ENCODE data around the gene NBEA.

Gene NBEA

DNA sequence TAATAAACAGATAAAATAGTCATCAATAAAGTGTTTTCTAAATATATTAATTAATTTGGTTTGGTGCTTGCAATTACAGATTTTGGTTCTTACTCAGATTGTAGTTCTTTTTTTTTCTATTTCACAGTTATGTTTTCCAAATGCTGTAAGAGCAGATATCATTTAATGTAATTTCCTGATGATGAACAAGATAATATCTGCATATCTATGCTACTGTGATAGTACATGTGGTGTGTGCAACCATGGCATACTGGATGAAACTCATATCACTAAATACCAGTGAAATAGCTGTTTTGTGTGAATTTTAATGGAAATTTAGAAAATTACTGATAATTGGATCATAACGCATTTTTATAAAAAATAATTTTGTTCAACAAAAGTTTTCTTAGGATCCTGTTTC is 623.2 kb downstream of the NBEA start:
- Histone ChIP-seq H3K27me3 (ENCODE audit: insufficient read depth, low read length) (no peaks in the 10 kb centered on the region), H2AFZ (ENCODE audit: low read length, unreplicated experiment) (no peak overlapping the region), H3K79me2 (ENCODE audit: control insufficient read depth, insufficient read depth, low read length, unreplicated experiment) (no peaks in the 10 kb centered on the region), H3K27ac (ENCODE audit: low read depth, low read length) (no peak overlapping the region), H3K4me1 (ENCODE audit: control insufficient read depth, insufficient read depth, low read length, unreplicated experiment) (no peaks in the 10 kb centered on the region), H3K4me3 (ENCODE audit: low read depth, low read length) (no peak overlapping the region), H3K36me3 (ENCODE audit: insufficient read depth, low read length) (no peaks in the 10 kb centered on the region)

DNA sequence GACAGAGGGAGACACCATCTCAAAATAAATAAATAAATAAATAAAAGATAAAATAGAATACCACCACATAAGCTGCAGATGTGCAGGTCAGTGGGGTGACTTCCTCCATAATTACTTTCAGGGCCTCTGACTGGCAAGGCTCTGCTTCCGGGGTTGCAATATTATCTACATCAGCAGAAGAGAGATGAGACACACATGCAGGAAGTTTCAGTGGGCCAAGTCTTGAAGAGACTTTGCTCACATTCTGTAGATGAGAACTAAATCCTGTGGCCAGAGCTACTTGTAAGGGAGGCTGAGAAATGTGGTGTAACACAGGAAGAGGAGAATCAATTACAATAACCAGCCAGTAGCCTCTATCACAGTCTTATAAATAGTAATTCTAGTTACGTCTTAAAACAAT is 624.3 kb downstream of the NBEA start:
- Histone ChIP-seq H3K27me3 (ENCODE audit: insufficient read depth, low read length) (no peaks in the 10 kb centered on the region), H2AFZ (ENCODE audit: low read length, unreplicated experiment) (no peak overlapping the region), H3K27ac (ENCODE audit: low read depth, low read length) (no peak overlapping the region), H3K4me3 (ENCODE audit: low read depth, low read length) (no peak overlapping the region), H3K79me2 (ENCODE audit: control insufficient read depth, insufficient read depth, low read length, unreplicated experiment) (no peaks in the 10 kb centered on the region), H3K4me1 (ENCODE audit: control insufficient read depth, insufficient read depth, low read length, unreplicated experiment) (no peaks in the 10 kb centered on the region), H3K36me3 (ENCODE audit: insufficient read depth, low read length) (no peaks in the 10 kb centered on the region)

DNA sequence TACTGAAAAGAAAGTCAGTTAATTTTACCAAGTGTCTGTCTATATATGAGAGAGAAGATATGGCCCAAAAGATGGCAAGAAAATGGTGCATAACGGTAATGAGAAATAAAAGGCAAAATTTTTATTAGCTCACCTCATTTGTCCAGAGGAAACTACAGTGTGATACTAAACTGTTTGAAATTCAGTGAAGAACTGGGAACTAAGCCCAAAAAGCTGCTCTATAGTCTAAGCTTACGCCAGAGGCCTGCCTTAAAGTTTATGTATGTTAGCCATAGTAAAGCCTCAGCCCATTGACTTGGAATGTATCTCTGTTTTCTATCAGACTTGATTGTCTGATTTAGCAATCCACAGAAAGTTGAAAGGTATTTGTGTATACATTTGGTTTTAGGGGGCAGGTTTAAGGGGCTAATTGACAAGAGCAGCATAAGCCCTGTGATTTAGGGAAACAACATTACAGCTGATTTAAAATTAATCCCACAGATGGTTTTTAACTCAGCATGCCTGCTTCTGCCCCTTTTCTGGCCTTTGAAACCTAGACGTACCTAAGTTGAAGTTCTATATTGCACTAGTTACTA is 625.4 kb downstream of the NBEA start:
- Histone ChIP-seq H3K36me3 (ENCODE audit: insufficient read depth, low read length) (no peaks in the 10 kb centered on the region), H3K27me3 (ENCODE audit: insufficient read depth, low read length) (no peaks in the 10 kb centered on the region)

GRCh38 chr13:35573639-35574038 is 631.6 kb downstream of the NBEA start:
- H3K79me2 ChIP-seq (ENCODE audit: control insufficient read depth, insufficient read depth, low read length, unreplicated experiment), result no peaks in the 10 kb centered on the region
- no peak overlapping the region for H2AFZ ChIP-seq (ENCODE audit: low read length, unreplicated experiment)
- H3K27me3 ChIP-seq (ENCODE audit: insufficient read depth, low read length), result no peaks in the 10 kb centered on the region
- H3K4me3 ChIP-seq (ENCODE audit: low read depth, low read length), result no peak overlapping the region
- no peaks in the 10 kb centered on the region for H3K4me1 ChIP-seq (ENCODE audit: control insufficient read depth, insufficient read depth, low read length, unreplicated experiment)
- no peaks in the 10 kb centered on the region for H3K36me3 ChIP-seq (ENCODE audit: insufficient read depth, low read length)
- no peak overlapping the region for H3K27ac ChIP-seq (ENCODE audit: low read depth, low read length)

More for the DNA sequence above, 625.4 kb downstream of the NBEA start:
- H3K27ac ChIP-seq (ENCODE audit: low read depth, low read length), result no peak overlapping the region
- no peak overlapping the region for H3K4me3 ChIP-seq (ENCODE audit: low read depth, low read length)
- H3K4me1 ChIP-seq (ENCODE audit: control insufficient read depth, insufficient read depth, low read length, unreplicated experiment), result no peaks in the 10 kb centered on the region
- no peak overlapping the region for H2AFZ ChIP-seq (ENCODE audit: low read length, unreplicated experiment)
- no peaks in the 10 kb centered on the region for H3K79me2 ChIP-seq (ENCODE audit: control insufficient read depth, insufficient read depth, low read length, unreplicated experiment)

- Histone ChIP-seq H3K36me3 (ENCODE audit: insufficient read depth, low read length) (no peaks in the 10 kb centered on the region), H3K4me3 (ENCODE audit: low read depth, low read length) (no peak overlapping the region), H2AFZ (ENCODE audit: low read length, unreplicated experiment) (no peak overlapping the region), H3K27me3 (ENCODE audit: insufficient read depth, low read length) (no peaks in the 10 kb centered on the region), H3K27ac (ENCODE audit: low read depth, low read length) (no peak overlapping the region), H3K4me1 (ENCODE audit: control insufficient read depth, insufficient read depth, low read length, unreplicated experiment) (no peaks in the 10 kb centered on the region), H3K79me2 (ENCODE audit: control insufficient read depth, insufficient read depth, low read length, unreplicated experiment) (no peaks in the 10 kb centered on the region)
Measured at GRCh38 chr13:35592457-35592856, 650.4 kb downstream of the NBEA start.

GRCh38 chr13:35593651-35594050 is 651.6 kb downstream of the NBEA start:
- Histone ChIP-seq H3K27ac (ENCODE audit: low read depth, low read length) (no peak overlapping the region), H3K79me2 (ENCODE audit: control insufficient read depth, insufficient read depth, low read length, unreplicated experiment) (no peaks in the 10 kb centered on the region), H3K4me1 (ENCODE audit: control insufficient read depth, insufficient read depth, low read length, unreplicated experiment) (no peaks in the 10 kb centered on the region), H2AFZ (ENCODE audit: low read length, unreplicated experiment) (no peak overlapping the region), H3K36me3 (ENCODE audit: insufficient read depth, low read length) (no peaks in the 10 kb centered on the region), H3K27me3 (ENCODE audit: insufficient read depth, low read length) (no peaks in the 10 kb centered on the region), H3K4me3 (ENCODE audit: low read depth, low read length) (no peak overlapping the region)

- Histone ChIP-seq H3K4me1 (ENCODE audit: control insufficient read depth, insufficient read depth, low read length, unreplicated experiment) (no peaks in the 10 kb centered on the region), H3K36me3 (ENCODE audit: insufficient read depth, low read length) (no peaks in the 10 kb centered on the region), H2AFZ (ENCODE audit: low read length, unreplicated experiment) (no peak overlapping the region), H3K79me2 (ENCODE audit: control insufficient read depth, insufficient read depth, low read length, unreplicated experiment) (no peaks in the 10 kb centered on the region), H3K27me3 (ENCODE audit: insufficient read depth, low read length) (no peaks in the 10 kb centered on the region), H3K4me3 (ENCODE audit: low read depth, low read length) (no peak overlapping the region), H3K27ac (ENCODE audit: low read depth, low read length) (no peak overlapping the region)
Measured at GRCh38 chr13:35594096-35594495, 652.0 kb downstream of the NBEA start.

DNA sequence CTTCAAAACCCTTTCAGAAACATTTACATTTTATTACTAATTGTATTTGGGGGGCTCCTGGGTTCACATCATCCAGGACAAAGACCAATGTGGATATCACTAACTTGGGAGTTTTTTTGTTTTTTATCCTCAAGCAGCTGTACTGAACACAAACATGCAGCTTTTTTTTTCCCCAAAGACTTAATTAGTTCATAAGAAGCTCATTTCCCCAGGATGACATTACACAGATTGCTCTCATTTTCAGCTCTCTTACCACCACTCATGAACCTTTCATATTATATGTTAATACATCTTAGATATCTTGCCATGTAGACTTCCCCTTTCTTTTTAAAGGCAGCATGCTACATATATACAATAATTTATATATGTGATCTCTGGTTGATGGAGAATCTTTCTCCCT is 653.1 kb downstream of the NBEA start:
- Histone ChIP-seq H3K27me3 (ENCODE audit: insufficient read depth, low read length) (no peaks in the 10 kb centered on the region), H3K79me2 (ENCODE audit: control insufficient read depth, insufficient read depth, low read length, unreplicated experiment) (no peaks in the 10 kb centered on the region), H3K27ac (ENCODE audit: low read depth, low read length) (no peak overlapping the region)

DNA sequence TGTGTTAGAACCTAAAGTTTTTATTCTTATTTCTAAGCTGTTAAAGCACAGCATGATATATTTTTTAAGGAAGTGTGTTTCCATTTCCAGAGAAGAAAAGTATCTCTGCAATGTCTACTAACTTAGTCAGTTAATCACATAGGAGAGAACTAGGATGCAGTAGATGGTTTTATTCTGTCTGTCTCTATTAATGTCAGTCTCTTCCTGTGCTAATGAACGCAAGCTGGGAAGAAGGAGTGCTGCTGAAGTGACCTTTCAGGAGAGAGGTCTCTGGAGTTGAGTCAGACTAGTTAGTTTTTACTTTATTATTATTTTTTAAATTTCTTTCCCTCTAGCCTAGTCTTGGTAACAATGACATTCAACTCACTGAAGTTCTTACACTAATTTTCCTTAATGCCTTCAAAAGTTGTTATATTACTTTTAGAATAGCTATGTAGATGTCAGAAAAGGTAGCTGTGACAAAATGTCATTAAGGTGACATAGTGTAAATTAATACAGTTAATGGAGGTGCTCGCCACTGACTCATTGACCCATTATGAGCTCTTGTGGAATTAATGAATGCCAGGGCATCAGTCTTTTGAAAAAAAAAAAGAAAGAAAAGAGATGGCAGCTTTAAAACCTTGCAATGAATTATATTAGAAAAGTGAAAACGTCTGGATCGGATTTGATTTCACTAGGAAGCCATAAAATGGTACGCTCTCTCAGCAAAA is 654.4 kb downstream of the NBEA start:
- no peaks in the 10 kb centered on the region for H3K4me1 ChIP-seq (ENCODE audit: control insufficient read depth, insufficient read depth, low read length, unreplicated experiment)
- H2AFZ ChIP-seq (ENCODE audit: low read length, unreplicated experiment), result no peak overlapping the region
- no peaks in the 10 kb centered on the region for H3K27me3 ChIP-seq (ENCODE audit: insufficient read depth, low read length)
- H3K79me2 ChIP-seq (ENCODE audit: control insufficient read depth, insufficient read depth, low read length, unreplicated experiment), result no peaks in the 10 kb centered on the region
- H3K4me3 ChIP-seq (ENCODE audit: low read depth, low read length), result no peak overlapping the region
- H3K36me3 ChIP-seq (ENCODE audit: insufficient read depth, low read length), result no peaks in the 10 kb centered on the region
- H3K27ac ChIP-seq (ENCODE audit: low read depth, low read length), result no peak overlapping the region

More for the DNA sequence above, 653.1 kb downstream of the NBEA start:
- Histone ChIP-seq H3K4me1 (ENCODE audit: control insufficient read depth, insufficient read depth, low read length, unreplicated experiment) (no peaks in the 10 kb centered on the region), H2AFZ (ENCODE audit: low read length, unreplicated experiment) (no peak overlapping the region), H3K4me3 (ENCODE audit: low read depth, low read length) (no peak overlapping the region), H3K36me3 (ENCODE audit: insufficient read depth, low read length) (no peaks in the 10 kb centered on the region)

DNA sequence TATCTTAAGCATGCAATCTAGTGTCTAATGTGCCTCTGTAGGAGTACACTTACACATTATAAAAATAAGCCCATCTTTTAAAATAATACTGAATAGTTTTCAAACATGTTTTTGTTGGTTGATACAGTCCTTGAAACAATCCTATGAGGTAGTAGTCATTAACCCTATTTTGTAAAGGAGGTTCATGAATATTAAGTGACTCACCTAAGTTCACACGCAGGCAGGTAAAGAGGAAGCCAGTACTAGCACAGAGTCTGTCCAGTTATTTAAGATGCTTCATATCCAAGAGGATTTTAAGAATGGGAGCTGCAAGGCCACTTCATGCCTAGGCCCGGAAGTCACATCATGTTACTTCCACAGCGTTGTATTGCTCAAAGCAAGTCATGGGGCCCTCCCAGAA is 655.4 kb downstream of the NBEA start:
- Histone ChIP-seq H3K27ac (ENCODE audit: low read depth, low read length) (no peak overlapping the region), H3K4me1 (ENCODE audit: control insufficient read depth, insufficient read depth, low read length, unreplicated experiment) (no peaks in the 10 kb centered on the region)

GRCh38 chr13:35598233-35598632 is 656.2 kb downstream of the NBEA start:
- Histone ChIP-seq H2AFZ (ENCODE audit: low read length, unreplicated experiment) (no peak overlapping the region), H3K4me3 (ENCODE audit: low read depth, low read length) (no peak overlapping the region), H3K79me2 (ENCODE audit: control insufficient read depth, insufficient read depth, low read length, unreplicated experiment) (no peaks in the 10 kb centered on the region), H3K27me3 (ENCODE audit: insufficient read depth, low read length) (no peaks in the 10 kb centered on the region), H3K36me3 (ENCODE audit: insufficient read depth, low read length) (no peaks in the 10 kb centered on the region), H3K4me1 (ENCODE audit: control insufficient read depth, insufficient read depth, low read length, unreplicated experiment) (no peaks in the 10 kb centered on the region), H3K27ac (ENCODE audit: low read depth, low read length) (no peak overlapping the region)

More for the DNA sequence above, 655.4 kb downstream of the NBEA start:
- Histone ChIP-seq H2AFZ (ENCODE audit: low read length, unreplicated experiment) (no peak overlapping the region), H3K4me3 (ENCODE audit: low read depth, low read length) (no peak overlapping the region), H3K27me3 (ENCODE audit: insufficient read depth, low read length) (no peaks in the 10 kb centered on the region), H3K36me3 (ENCODE audit: insufficient read depth, low read length) (no peaks in the 10 kb centered on the region), H3K79me2 (ENCODE audit: control insufficient read depth, insufficient read depth, low read length, unreplicated experiment) (no peaks in the 10 kb centered on the region)
